Peyer's patch (tissue), 4 donors: ENCODE data around the gene NT5DC4. TPM values are rescaled to one million over a fixed set of nuclear protein-coding genes. Genes with fewer than 3 reads are reported as not detected.

Source experiments
- DNase-seq, 3 donors: peaks; one replicate each; pipeline ENCODE4 v3.0.0-alpha.2; 2017 to 2019
- H3K27ac ChIP-seq, 4 donors: fragments of 200-600 bp; sonication (generic); one replicate each; pipeline ENCODE4 v1.5.1; 2016 to 2019
- H3K27me3 ChIP-seq, 2 donors: fragments of 200-600 bp; sonication (generic); one replicate each; pipeline ENCODE4 v1.5.1; 2019
- H3K36me3 ChIP-seq, 3 donors: fragments of 200-600 bp; sonication (generic); one replicate each; pipeline ENCODE4 v1.5.1; 2016 to 2019
- H3K4me1 ChIP-seq, 4 donors: fragments of 200-600 bp; sonication (generic); one replicate each; pipeline ENCODE4 v1.5.1; 2016 to 2019
- H3K4me3 ChIP-seq, 4 donors: fragments of 200-600 bp; sonication (generic); 1 replicate in 3 of 4; 2 replicates in 1 of 4; pipeline ENCODE4 v1.5.1; 2016 to 2019; ENCODE audit warnings: mild to moderate bottlenecking in 1 of 4
- H3K9me3 ChIP-seq, 4 donors: fragments of 200-600 bp; sonication (generic); one replicate each; pipeline ENCODE4 v1.5.1; 2016 to 2019; ENCODE audit warnings: mild to moderate bottlenecking in 1 of 4
- CTCF ChIP-seq, 6 experiments: fragments of 450-650 bp in 4 of 6; fragments of 200-600 bp in 2 of 6; sonication (generic) in 1 of 6; IDR thresholded peaks; one replicate each; pipeline ENCODE4 v1.5.1; 2017 to 2019; ENCODE audit warnings: antibody characterized with exemption in 6 of 6, mild to moderate bottlenecking in 3 of 6, moderate library complexity in 1 of 6
- POLR2A ChIP-seq, 2 donors: fragments of 450-650 bp; IDR thresholded peaks; one replicate each; pipeline ENCODE4 v1.5.1; 2017; ENCODE audit warnings: antibody characterized with exemption in 2 of 2, mild to moderate bottlenecking in 2 of 2, moderate library complexity in 2 of 2
- total RNA-seq, 4 donors: library from RNA; depleted of rRNA; stranded (reverse); fragments of >200 nt; gene quantifications; one replicate each; pipeline ENCODE4 v1.1.0, GENCODE V29; 2016

NT5DC4 gene
- 1 to 10 TPM in 1 of 4 donors, not detected in 3; 5.8 TPM for total RNA-seq

GRCh38 chr2:112720785-112721184 lies at the start of gene NT5DC4:
NT5DC4 (plus strand) TSS chr2:112721020; CDS start chr2:112721080, 60 bp downstream.
- Histone ChIP-seq H3K36me3 (no peaks in the 10 kb centered on the region), H3K9me3 (no peaks in the 10 kb centered on the region), H3K4me3 (no peak within 1 kb of the TSS), H3K27ac (no peak within 1 kb of the TSS), H3K27me3 (no peaks in the 10 kb centered on the region), H3K4me1 (no peaks in the 10 kb centered on the region)
- no peak for DNase-seq
- TF ChIP-seq CTCF (IDR thresholded peaks at IDR 0.05) (no peak), POLR2A (IDR thresholded peaks at IDR 0.05) (no peak)

GRCh38 chr2:112671801-112672200 lies 49.0 kb upstream of the NT5DC4 start:
- Histone ChIP-seq H3K27me3 (no peaks in the 10 kb centered on the region), H3K36me3 (no peaks in the 10 kb centered on the region), H3K27ac (no peak overlapping the region), H3K4me1 (peaks cover 0 to 4% (median 0%) of the 10 kb centered on the region in 4 donors), H3K9me3 (no peaks in the 10 kb centered on the region), H3K4me3 (no peak overlapping the region)
- DNase-seq, result no peak
- TF ChIP-seq POLR2A (IDR thresholded peaks at IDR 0.05), result no peak
- TF ChIP-seq CTCF (IDR thresholded peaks at IDR 0.05), result no peak

- Histone ChIP-seq H3K4me1 (peaks cover 0 to 4% (median 0%) of the 10 kb centered on the region in 4 donors), H3K4me3 (no peak overlapping the region), H3K27ac (no peak overlapping the region), H3K36me3 (no peaks in the 10 kb centered on the region), H3K27me3 (no peaks in the 10 kb centered on the region), H3K9me3 (no peaks in the 10 kb centered on the region)
- DNase-seq, result no peak
- TF ChIP-seq CTCF (IDR thresholded peaks at IDR 0.05) (no peak), POLR2A (IDR thresholded peaks at IDR 0.05) (no peak)
Observed at GRCh38 chr2:112673008-112673407, 47.8 kb upstream of the NT5DC4 start.

- H3K27me3 ChIP-seq, result no peaks in the 10 kb centered on the region
- TF ChIP-seq POLR2A (IDR thresholded peaks at IDR 0.05) (no peak), CTCF (IDR thresholded peaks at IDR 0.05) (no peak)
Observed at GRCh38 chr2:112674229-112674628, 46.6 kb upstream of the NT5DC4 start.

GRCh38 chr2:112679484-112679883 lies 41.3 kb upstream of the NT5DC4 start:
- no peaks in the 10 kb centered on the region for H3K36me3 ChIP-seq

More at GRCh38 chr2:112674229-112674628, 46.6 kb upstream of the NT5DC4 start:
- Histone ChIP-seq H3K36me3 (no peaks in the 10 kb centered on the region), H3K27ac (no peak overlapping the region), H3K4me1 (peaks cover 0 to 4% (median 0%) of the 10 kb centered on the region in 4 donors), H3K4me3 (no peak overlapping the region), H3K9me3 (no peaks in the 10 kb centered on the region)
- DNase-seq, result peak in 1 of 3 donors; percentile 68

More at GRCh38 chr2:112679484-112679883, 41.3 kb upstream of the NT5DC4 start:
- Histone ChIP-seq H3K4me1 (no peaks in the 10 kb centered on the region), H3K27me3 (no peaks in the 10 kb centered on the region), H3K9me3 (no peaks in the 10 kb centered on the region), H3K27ac (no peak overlapping the region), H3K4me3 (no peak overlapping the region)
- DNase-seq, result peak in 1 of 3 donors; percentile 26
- TF ChIP-seq CTCF (IDR thresholded peaks at IDR 0.05) (no peak), POLR2A (IDR thresholded peaks at IDR 0.05) (no peak)
